ENCODE results near the gene MAPKAPK2. TPM values are rescaled to one million over a fixed set of nuclear protein-coding genes. Genes with fewer than 3 reads are reported as not detected.

MAPKAPK2 gene
- total RNA-seq, 1 donor from 2014 or later, result 98.8 TPM

DNA sequence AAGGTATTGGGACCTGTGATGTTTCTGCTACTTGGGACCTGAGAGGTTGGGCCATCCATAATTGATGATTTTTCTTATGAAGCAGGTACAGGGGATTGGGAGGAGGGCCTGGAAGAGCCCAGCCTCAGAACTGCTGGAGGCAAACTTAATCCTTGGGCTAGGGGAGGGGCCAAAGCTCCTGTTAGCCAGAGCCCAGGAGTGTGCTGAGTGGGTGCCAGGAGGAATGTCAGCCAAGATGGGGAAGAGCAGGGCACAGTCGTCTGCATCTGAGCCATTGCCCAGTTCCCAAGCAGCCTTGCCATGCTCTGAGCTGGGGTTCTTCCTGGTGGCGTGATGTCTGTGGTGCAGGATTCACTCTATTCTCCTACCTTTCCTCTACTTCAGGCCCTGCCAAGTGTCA is 5.8 kb downstream of the MAPKAPK2 start:
- no peak overlapping the region for H3K4me3 Mint-ChIP-seq (ENCODE audit: low read depth)
- peaks cover 29% of the 10 kb centered on the region for H3K36me3 Mint-ChIP-seq (ENCODE audit: low read depth)
- H3K4me1 Mint-ChIP-seq (ENCODE audit: low read depth), result peaks cover 56% of the 10 kb centered on the region
- H3K27ac Mint-ChIP-seq, result no peak overlapping the region
- DNase-seq (ENCODE audit: low spot score), result no peak
- no peaks in the 10 kb centered on the region for H3K27me3 Mint-ChIP-seq (ENCODE audit: low read depth)
- H3K9me3 Mint-ChIP-seq, result no peaks in the 10 kb centered on the region
- intact Hi-C loops (cut with micrococcal nuclease), result no loop called here

GRCh38 chr1:206691604-206692003 is 6.9 kb downstream of the MAPKAPK2 start:
- no peak overlapping the region for H3K4me3 Mint-ChIP-seq (ENCODE audit: low read depth)
- peaks cover 34% of the 10 kb centered on the region for H3K36me3 Mint-ChIP-seq (ENCODE audit: low read depth)

GRCh38 chr1:206693029-206693428 is 8.3 kb downstream of the MAPKAPK2 start:
- Mint-ChIP-seq H3K27me3 (ENCODE audit: low read depth) (no peaks in the 10 kb centered on the region), H3K4me3 (ENCODE audit: low read depth) (no peak overlapping the region), H3K27ac (no peak overlapping the region), H3K9me3 (no peaks in the 10 kb centered on the region), H3K36me3 (ENCODE audit: low read depth) (peaks cover 42% of the 10 kb centered on the region), H3K4me1 (ENCODE audit: low read depth) (peaks cover 61% of the 10 kb centered on the region)
- intact Hi-C loops (cut with micrococcal nuclease), result no loop called here
- no peak for DNase-seq (ENCODE audit: low spot score)

More at GRCh38 chr1:206691604-206692003, 6.9 kb downstream of the MAPKAPK2 start:
- peaks cover 64% of the 10 kb centered on the region for H3K4me1 Mint-ChIP-seq (ENCODE audit: low read depth)
- H3K9me3 Mint-ChIP-seq, result no peaks in the 10 kb centered on the region
- intact Hi-C loops (cut with micrococcal nuclease), result no loop called here
- no peak overlapping the region for H3K27ac Mint-ChIP-seq
- DNase-seq (ENCODE audit: low spot score), result no peak
- H3K27me3 Mint-ChIP-seq (ENCODE audit: low read depth), result no peaks in the 10 kb centered on the region

DNA sequence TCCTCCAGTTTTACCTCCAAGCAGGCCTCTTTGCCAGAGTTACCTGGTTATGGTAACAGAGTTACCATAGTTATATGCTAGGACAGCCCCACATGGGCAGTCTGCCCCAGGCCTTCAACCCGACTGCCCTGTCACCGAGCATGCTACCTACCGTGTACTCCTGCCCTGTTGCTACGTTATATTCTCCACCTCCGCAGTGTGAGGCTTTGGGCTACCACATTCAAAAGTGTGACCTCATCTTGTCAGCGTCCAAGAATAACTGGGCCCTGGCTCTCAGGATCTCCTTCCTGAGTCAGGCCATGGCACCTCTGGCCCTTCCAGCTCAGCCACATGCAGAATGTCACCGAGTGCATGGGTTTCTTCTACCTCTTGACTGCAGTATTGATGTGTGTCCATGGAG is 8.9 kb downstream of the MAPKAPK2 start:
- H3K27ac Mint-ChIP-seq, result no peak overlapping the region
- no peak for DNase-seq (ENCODE audit: low spot score)
- no peaks in the 10 kb centered on the region for H3K27me3 Mint-ChIP-seq (ENCODE audit: low read depth)
- peaks cover 42% of the 10 kb centered on the region for H3K36me3 Mint-ChIP-seq (ENCODE audit: low read depth)
- H3K4me3 Mint-ChIP-seq (ENCODE audit: low read depth), result no peak overlapping the region
- peaks cover 57% of the 10 kb centered on the region for H3K4me1 Mint-ChIP-seq (ENCODE audit: low read depth)
- H3K9me3 Mint-ChIP-seq, result no peaks in the 10 kb centered on the region
- intact Hi-C loops (cut with micrococcal nuclease), result no loop called here

GRCh38 chr1:206694171-206695124 is 9.7 kb downstream of the MAPKAPK2 start:
- Mint-ChIP-seq H3K27ac (no peak overlapping the region), H3K27me3 (ENCODE audit: low read depth) (no peaks in the 10 kb centered on the region), H3K4me1 (ENCODE audit: low read depth) (peaks cover 60% of the 10 kb centered on the region), H3K36me3 (ENCODE audit: low read depth) (peaks cover 47% of the 10 kb centered on the region), H3K4me3 (ENCODE audit: low read depth) (no peak overlapping the region), H3K9me3 (no peaks in the 10 kb centered on the region)
- intact Hi-C loops (cut with micrococcal nuclease), result no loop called here
- DNase-seq (ENCODE audit: low spot score), result no peak

GRCh38 chr1:206695733-206696132 is 11.0 kb downstream of the MAPKAPK2 start:
- no peaks in the 10 kb centered on the region for H3K9me3 Mint-ChIP-seq
- H3K27ac Mint-ChIP-seq, result no peak overlapping the region
- peaks cover 50% of the 10 kb centered on the region for H3K36me3 Mint-ChIP-seq (ENCODE audit: low read depth)
- intact Hi-C loops (cut with micrococcal nuclease), result no loop called here
- no peak overlapping the region for H3K4me3 Mint-ChIP-seq (ENCODE audit: low read depth)
- H3K27me3 Mint-ChIP-seq (ENCODE audit: low read depth), result no peaks in the 10 kb centered on the region
- no peak for DNase-seq (ENCODE audit: low spot score)
- peaks cover 62% of the 10 kb centered on the region for H3K4me1 Mint-ChIP-seq (ENCODE audit: low read depth)

DNA sequence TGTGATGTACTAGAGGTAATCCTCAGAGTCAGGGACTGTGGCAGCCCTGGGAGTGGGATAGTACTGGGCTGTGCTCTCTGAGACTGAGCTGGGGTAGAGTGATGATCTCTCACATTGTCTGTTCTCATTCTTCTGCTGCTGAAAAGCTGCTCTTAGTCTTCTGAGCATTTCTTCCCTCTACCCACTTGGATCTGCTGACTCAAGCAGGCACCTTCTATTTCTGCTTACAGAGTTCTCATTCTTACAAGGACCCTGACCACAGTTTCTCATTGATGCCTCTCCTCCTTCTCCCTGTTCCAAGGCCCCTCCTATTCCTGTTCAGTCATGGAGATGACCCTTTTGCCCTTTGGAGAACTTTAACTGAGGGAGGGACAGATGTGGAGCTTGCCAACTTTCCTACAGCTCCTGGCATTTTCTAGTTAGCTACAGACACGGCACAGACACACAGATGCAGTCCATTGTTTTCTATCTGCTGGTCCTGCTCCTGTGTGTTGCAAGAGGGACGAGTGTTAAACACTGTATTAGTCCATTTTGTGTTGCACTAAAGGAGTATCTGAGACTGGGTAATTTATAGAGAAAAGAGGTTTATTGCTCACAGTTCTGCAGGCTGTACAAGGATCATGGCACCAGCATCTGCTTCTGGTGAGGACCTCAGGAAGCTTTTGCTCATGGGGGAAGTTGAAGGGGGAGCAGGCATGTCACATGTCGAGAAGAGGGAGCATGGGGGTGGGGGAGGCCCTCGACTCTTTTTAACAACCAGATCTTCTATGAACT is 12.3 kb downstream of the MAPKAPK2 start:
- Mint-ChIP-seq H3K9me3 (no peaks in the 10 kb centered on the region), H3K27me3 (ENCODE audit: low read depth) (no peaks in the 10 kb centered on the region), H3K27ac (peak overlapping the region; percentile 4), H3K4me1 (ENCODE audit: low read depth) (peaks cover 59% of the 10 kb centered on the region), H3K36me3 (ENCODE audit: low read depth) (peaks cover 50% of the 10 kb centered on the region), H3K4me3 (ENCODE audit: low read depth) (no peak overlapping the region)
- no peak for DNase-seq (ENCODE audit: low spot score)
- intact Hi-C loops (cut with micrococcal nuclease), result no loop called here

DNA sequence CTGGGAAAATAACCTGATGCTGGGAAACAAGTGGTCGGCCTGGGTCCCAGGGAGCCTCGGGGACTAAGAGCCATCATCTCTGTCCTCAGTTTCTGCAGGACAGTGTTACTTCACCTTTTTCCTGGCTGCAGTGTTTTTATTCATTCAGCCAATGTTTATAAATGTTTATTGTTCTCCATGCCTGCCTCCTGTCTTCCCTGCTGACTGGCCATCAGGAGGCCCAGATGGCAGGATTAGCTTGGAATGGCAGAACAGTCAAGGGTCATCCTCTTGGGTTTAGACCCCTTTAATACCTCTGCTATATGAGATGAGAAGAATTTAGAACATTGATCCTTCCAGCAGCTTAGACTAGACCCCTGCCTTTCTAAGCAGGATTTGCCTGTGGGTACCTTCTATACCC is 13.3 kb downstream of the MAPKAPK2 start:
- intact Hi-C loops (cut with micrococcal nuclease), result no loop called here
- Mint-ChIP-seq H3K9me3 (no peaks in the 10 kb centered on the region), H3K36me3 (ENCODE audit: low read depth) (peaks cover 51% of the 10 kb centered on the region), H3K4me3 (ENCODE audit: low read depth) (no peak overlapping the region), H3K4me1 (ENCODE audit: low read depth) (peaks cover 60% of the 10 kb centered on the region), H3K27me3 (ENCODE audit: low read depth) (no peaks in the 10 kb centered on the region), H3K27ac (no peak overlapping the region)
- DNase-seq (ENCODE audit: low spot score), result no peak

DNA sequence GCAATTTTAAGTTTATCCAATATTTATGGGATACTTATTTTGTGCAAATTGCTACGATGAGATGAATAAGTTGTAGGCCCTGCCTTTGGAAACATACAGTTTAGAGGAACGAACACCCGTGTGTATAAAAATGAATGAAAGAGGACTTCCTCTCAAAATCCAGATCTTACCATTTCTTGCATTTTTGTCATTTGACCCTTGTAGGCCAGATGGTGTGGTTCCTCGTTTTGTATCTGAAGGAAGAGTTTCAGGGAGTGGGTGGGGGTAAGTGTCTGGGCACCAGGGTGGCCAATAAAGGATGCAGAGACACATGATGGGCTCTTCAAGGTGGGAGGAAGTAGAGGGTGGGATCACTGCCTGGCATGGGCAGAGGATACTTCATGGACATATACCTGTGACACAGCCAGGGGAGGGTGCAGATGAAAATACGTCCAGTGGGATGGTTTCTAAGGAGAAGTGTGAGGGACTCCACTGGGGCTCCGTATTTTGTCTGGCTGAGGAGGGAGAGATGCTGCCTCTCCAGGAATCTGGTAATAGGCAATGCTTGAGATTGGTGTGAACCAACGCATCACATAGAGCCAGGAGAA is 14.4 kb downstream of the MAPKAPK2 start:
- H3K4me3 Mint-ChIP-seq (ENCODE audit: low read depth), result no peak overlapping the region
- no peaks in the 10 kb centered on the region for H3K27me3 Mint-ChIP-seq (ENCODE audit: low read depth)
- intact Hi-C loops (cut with micrococcal nuclease), result no loop called here
- peaks cover 47% of the 10 kb centered on the region for H3K36me3 Mint-ChIP-seq (ENCODE audit: low read depth)
- DNase-seq (ENCODE audit: low spot score), result no peak
- H3K4me1 Mint-ChIP-seq (ENCODE audit: low read depth), result peaks cover 65% of the 10 kb centered on the region
- no peak overlapping the region for H3K27ac Mint-ChIP-seq
- H3K9me3 Mint-ChIP-seq, result no peaks in the 10 kb centered on the region

- no peak overlapping the region for H3K27ac Mint-ChIP-seq
- DNase-seq (ENCODE audit: low spot score), result no peak
- no peak overlapping the region for H3K4me3 Mint-ChIP-seq (ENCODE audit: low read depth)
- peaks cover 70% of the 10 kb centered on the region for H3K4me1 Mint-ChIP-seq (ENCODE audit: low read depth)
- H3K9me3 Mint-ChIP-seq, result no peaks in the 10 kb centered on the region
- H3K27me3 Mint-ChIP-seq (ENCODE audit: low read depth), result no peaks in the 10 kb centered on the region
- intact Hi-C loops (cut with micrococcal nuclease), result no loop called here
- peaks cover 47% of the 10 kb centered on the region for H3K36me3 Mint-ChIP-seq (ENCODE audit: low read depth)
Observed at GRCh38 chr1:206699626-206700025, 14.9 kb downstream of the MAPKAPK2 start.

DNA sequence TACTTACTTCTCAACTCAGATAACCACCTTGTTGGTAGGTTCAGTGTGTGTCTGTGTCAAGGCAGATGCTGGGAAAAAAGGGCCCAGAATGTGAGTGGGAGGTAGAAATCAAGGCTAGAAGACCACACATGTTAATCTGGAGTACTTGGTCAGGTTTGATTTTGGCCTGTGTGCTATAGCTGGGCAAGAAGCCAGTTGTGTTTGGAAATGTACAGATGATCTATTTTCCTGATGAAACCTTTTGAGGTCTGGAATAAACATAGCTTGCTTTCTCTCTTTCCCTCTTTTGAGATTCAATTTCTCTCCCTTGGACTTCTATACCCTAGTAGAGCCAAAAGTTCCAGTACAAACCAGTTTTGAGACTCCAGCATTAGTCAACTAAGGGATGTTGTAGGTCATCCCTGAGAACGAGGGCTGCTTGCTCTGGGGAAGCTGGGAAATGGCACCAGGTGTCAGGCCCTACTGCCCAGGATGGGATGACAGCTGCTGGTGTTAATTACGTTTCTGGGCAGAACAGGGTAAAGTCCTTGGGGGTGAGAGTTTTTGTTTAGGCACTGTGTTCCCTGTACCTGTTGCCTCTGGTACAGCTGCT is 15.8 kb downstream of the MAPKAPK2 start:
- intact Hi-C loops (cut with micrococcal nuclease), result no loop called here
- DNase-seq (ENCODE audit: low spot score), result no peak
- Mint-ChIP-seq H3K4me1 (ENCODE audit: low read depth) (peaks cover 75% of the 10 kb centered on the region), H3K36me3 (ENCODE audit: low read depth) (peaks cover 40% of the 10 kb centered on the region), H3K9me3 (no peaks in the 10 kb centered on the region), H3K4me3 (ENCODE audit: low read depth) (no peak overlapping the region), H3K27me3 (ENCODE audit: low read depth) (no peaks in the 10 kb centered on the region), H3K27ac (no peak overlapping the region)

DNA sequence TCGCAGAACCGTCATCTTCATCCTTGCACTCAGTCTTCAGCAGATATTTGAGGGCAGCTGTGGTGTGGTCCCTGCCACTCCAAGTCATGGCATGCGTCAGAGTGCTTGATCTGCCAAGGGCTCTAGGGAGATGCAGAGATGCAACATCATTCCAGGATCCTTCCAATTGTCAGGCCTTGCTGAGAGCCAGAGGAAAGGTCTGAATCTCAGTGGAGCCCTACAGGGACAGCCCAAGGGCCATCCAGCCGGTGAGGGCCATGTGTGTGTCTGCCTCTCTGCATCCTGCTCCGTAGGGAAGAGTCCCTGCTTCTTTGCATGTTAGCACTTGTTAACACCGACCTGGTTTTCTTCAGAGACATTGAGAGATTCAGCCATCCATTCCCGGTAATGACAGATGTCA is 17.6 kb downstream of the MAPKAPK2 start:
- H3K4me3 Mint-ChIP-seq (ENCODE audit: low read depth), result no peak overlapping the region
- peaks cover 25% of the 10 kb centered on the region for H3K36me3 Mint-ChIP-seq (ENCODE audit: low read depth)
- no peaks in the 10 kb centered on the region for H3K9me3 Mint-ChIP-seq
- no peak for DNase-seq (ENCODE audit: low spot score)
- peaks cover 72% of the 10 kb centered on the region for H3K4me1 Mint-ChIP-seq (ENCODE audit: low read depth)
- H3K27ac Mint-ChIP-seq, result no peak overlapping the region
- no peaks in the 10 kb centered on the region for H3K27me3 Mint-ChIP-seq (ENCODE audit: low read depth)
- intact Hi-C loops (cut with micrococcal nuclease), result no loop called here
